ENCODE results near the gene MRPL46. TPM values are rescaled to one million over a fixed set of nuclear protein-coding genes. Genes with fewer than 3 reads are reported as not detected.

The MRPL46 gene
- total and polyA plus RNA-seq, 2 donors (not counting 3 experiments of a cell fraction or from before 2014, with no cell fraction given), result 24.5 to 30.9 TPM

GRCh38 chr15:88484682-88485331, 17.6 kb upstream of the MRPL46 start:
- no peaks in the 10 kb centered on the region for H3K4me1 ChIP-seq (ENCODE audit: control insufficient read depth, extremely low read depth, insufficient read depth, low read length)
- DNase-seq (ENCODE audit: low read depth, low spot score) (no peak), FAIRE-seq (no peak)
- no peaks in the 10 kb centered on the region for H3K9me1 ChIP-seq (replicated peaks; ENCODE audit: control insufficient read depth, extremely low read depth, insufficient read depth, low read length)
- no peak overlapping the region for H3K27ac ChIP-seq (ENCODE audit: insufficient read depth, low read depth, low read length)
- H3K27me3 ChIP-seq (ENCODE audit: control insufficient read depth in 2 of 2, insufficient read depth in 2 of 2, low read length in 2 of 2), result no peaks in the 10 kb centered on the region
- dilution Hi-C loops (cut with MboI; ENCODE audit: extremely low pct_ligation_motif_present, low sequenced_read_pairs) (no loop called here), intact Hi-C loops (cut with micrococcal nuclease) (no loop called here)
- H3K4me3 ChIP-seq (replicated peaks in 1 of 3; ENCODE audit: insufficient read depth in 1 of 3, low read depth in 1 of 3, low read length in 3 of 3), result no peak overlapping the region
- no peaks in the 10 kb centered on the region for H3K79me2 ChIP-seq (ENCODE audit: control insufficient read depth, insufficient read depth, low read length)
- CTCF ChIA-PET, result interaction anchor here (0.9 kb wide), 1 partner anchor 350 kb away, joined by 3 read pairs; no protein-coding TSS in a partner anchor
- POLR2A ChIA-PET, result no interaction called here
- H2AFZ ChIP-seq (ENCODE audit: low read depth, low read length), result no peak overlapping the region
- H3K9ac ChIP-seq (replicated peaks; ENCODE audit: extremely low read depth, insufficient read depth, low read length), result no peak overlapping the region
- TF ChIP-seq POLR2AphosphoS5 (IDR thresholded peaks at IDR 0.05; ENCODE audit: insufficient read depth, low read depth, low read length) (no peak), CTCF (IDR thresholded peaks at IDR 0.05; ENCODE audit: extremely low read depth in 1 of 2, insufficient read depth in 1 of 2, low read depth in 1 of 2, low read length in 2 of 2) (no peak), JUN (IDR thresholded peaks at IDR 0.05; ENCODE audit: borderline replicate concordance, insufficient read depth, insufficient read length, low read depth) (no peak), EZH2 (IDR thresholded peaks at IDR 0.05; ENCODE audit: borderline replicate concordance, low read depth, low read length, severe bottlenecking) (no peak), FOS (IDR thresholded peaks at IDR 0.05; ENCODE audit: borderline replicate concordance, insufficient read depth, low read length) (no peak), GATA2 (IDR thresholded peaks at IDR 0.05; ENCODE audit: insufficient read depth, insufficient read length, low read depth, low read length) (no peak), MAX (IDR thresholded peaks at IDR 0.05; ENCODE audit: insufficient read depth, insufficient read length) (no peak), MYC (IDR thresholded peaks at IDR 0.05; ENCODE audit: low read depth, low read length) (no peak), POLR2A (IDR thresholded peaks at IDR 0.05; ENCODE audit: low read depth, low read length) (no peak)
- no peak overlapping the region for H3K4me2 ChIP-seq (ENCODE audit: insufficient read depth, low read length)
- no TSS peak for BruUV-seq (replicated peaks)
- H3K36me3 ChIP-seq (ENCODE audit: control insufficient read depth in 2 of 2, extremely low read depth in 1 of 2, insufficient read depth in 2 of 2, low read length in 2 of 2), result no peaks in the 10 kb centered on the region
- no peaks in the 10 kb centered on the region for H4K20me1 ChIP-seq (replicated peaks; ENCODE audit: control insufficient read depth, extremely low read depth, insufficient read depth, low read length)
- H3K9me3 ChIP-seq (replicated peaks; ENCODE audit: control insufficient read depth, insufficient read depth, low read length), result no peaks in the 10 kb centered on the region

Data from endothelial cell of umbilical vein (primary cell).